ENCODE measurements around the gene DIO2.

DIO2 gene

DNA sequence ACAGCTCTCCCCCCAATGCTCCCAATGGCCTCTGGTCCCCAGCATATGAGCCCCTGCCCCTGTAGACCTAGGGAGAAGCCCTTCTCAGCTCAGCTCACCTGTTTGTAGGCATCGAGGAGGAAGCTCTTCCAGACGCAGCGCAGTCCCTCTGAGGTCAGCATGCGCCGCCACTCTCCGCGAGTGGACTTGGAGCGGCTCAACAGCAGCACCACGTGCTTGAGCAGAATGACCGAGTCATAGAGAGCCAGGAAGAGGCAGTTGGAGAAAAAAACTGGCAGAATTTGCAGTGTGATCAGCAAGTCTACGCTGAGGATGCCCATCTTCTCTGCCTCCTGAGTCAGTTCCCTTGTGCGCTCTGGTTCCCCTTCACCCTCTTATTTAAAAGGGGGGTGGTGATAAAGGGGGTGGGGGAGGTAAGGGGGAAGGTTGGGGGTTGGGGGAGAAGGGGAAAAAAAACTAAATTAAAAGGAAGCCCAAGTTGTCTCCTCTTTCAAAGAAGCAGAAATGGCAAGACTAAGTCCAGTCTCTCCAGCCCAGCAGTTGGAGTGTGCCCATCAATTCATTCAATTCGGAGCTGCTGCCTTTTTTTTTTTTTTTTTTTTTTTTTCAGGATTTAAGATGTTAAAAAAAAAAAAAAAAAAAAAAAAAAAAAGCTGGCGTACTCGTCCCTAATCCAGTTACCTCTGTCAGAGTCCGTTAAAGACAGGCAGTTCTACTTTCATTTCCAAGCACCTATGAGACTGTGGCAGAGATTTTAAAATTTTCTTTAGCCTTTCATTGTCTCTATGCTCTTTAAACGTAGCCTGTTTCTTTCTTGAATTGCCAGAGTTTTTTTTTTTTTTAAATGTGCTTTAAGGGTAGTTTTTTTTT, at the start of gene DIO2:
TSS of gene DIO2 (minus strand) at position 352 of the 870 bp plus-strand sequence. CDS start at position 320, 32 bp downstream.
- DNase-seq = peak; percentile 84

- no peak for DNase-seq
These were observed 49.3 kb upstream of the DIO2 start for GRCh38 chr14:80260645-80261044.

DNA sequence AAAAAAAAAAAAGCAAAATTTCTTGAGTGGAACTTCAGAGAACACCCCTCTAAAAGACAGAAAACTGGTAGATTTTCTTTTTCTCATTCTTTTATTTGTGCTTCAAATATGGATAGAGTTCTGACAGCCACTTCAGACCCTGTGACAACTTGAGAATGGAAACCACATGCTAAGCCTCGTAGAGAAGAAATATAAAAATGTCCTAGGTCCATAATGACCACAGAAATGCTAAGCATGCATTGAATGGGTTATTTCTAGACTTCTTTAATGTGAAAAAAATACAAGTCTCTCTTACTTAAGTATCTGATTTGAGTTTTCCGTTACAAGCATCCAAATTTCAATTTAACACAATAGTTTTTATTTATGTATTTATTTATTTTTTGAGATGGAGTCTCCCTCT, 28.3 kb upstream of the DIO2 start:
- DNase-seq = no peak

- DNase-seq = no peak
These were observed 25.8 kb upstream of the DIO2 start for GRCh38 chr14:80237143-80237542.

GRCh38 chr14:80233470-80234089, 22.3 kb upstream of the DIO2 start:
- DNase-seq = no peak

- no peak for DNase-seq
These were observed 20.4 kb upstream of the DIO2 start for GRCh38 chr14:80231702-80232101.

DNA sequence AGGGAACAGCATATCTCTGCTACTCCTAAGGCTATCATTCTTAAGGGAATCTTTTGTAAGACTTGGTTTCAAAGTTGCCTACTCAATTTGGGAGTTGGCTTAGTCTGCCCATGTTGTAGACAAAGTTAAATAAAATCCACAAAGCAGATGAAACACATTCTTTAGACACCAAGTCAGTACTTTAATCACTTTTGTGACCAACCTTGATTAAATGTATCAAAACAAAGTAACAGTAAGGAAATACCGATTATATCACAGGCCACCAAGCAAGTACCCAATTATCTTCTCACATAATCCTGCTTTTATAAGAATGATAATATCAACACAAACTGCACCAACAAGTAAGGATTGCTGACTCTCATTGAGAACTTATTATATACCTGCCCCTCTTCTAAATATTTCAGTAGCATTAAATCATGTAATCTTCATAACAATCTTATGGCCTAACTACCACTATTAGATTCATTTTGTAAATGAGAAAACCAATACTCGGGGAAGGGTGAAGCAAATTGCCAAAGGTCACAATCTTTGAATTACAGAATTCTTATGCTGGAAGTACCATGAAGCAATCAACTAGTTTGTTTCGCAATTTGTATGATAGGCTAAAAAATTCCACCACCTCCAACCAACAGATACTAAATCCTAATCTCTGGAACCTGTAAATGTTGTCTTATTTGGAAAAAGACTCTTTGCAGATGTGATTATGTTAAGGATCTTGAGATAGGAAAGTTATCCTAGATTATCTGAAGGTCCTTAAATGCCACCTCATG, 12.6 kb upstream of the DIO2 start:
- no peak for DNase-seq

DNA sequence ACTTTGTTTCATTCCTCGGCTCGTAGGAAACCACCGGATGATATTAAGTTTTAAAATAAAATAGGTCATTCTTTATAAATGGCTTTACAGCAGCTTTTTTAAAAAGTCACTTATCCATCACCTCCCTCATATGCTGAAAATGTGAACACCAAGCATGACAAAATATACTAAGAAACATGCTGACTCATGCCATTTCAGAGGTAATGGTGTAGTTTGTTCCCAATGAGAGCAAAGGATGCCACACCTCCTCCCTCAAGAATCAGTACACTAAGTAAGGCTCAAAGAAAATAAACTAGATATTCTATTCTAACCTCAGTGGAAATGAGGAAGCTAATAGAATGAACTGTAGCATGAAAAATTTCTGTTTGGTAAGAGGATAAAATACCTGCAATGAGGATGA, 5.5 kb upstream of the DIO2 start:
- DNase-seq = no peak

- no peak for DNase-seq
These were observed 4.7 kb upstream of the DIO2 start for GRCh38 chr14:80215756-80216581.

DNA sequence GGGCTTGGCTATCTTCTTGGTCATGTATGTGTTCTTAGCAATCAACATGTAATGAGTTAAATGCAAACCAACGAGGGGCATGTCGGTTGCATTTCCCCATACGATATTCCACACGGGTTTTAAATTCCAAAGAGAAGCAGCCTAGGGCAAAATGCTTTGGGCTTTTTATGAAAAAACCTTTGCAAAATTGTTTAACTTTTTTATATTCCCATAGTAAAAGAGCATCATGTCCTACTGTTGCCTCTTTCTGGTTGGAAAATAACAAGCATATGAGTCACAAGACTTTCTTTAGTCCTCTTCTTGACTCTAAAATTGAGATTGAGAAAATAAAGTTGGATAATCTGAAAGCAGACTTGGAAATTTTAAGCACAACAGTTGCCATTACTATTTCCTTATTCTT, 3.8 kb upstream of the DIO2 start:
- no peak for DNase-seq

- peak; percentile 80 for DNase-seq
These were observed 2.3 kb upstream of the DIO2 start for GRCh38 chr14:80213602-80214001.

GRCh38 chr14:80212023-80212397, 706 bp upstream of the DIO2 start:
- DNase-seq = peak; percentile 23

- DNase-seq = no peak
These were observed 2.8 kb downstream of the DIO2 start for GRCh38 chr14:80208461-80208860.

- DNase-seq = no peak
These were observed 4.8 kb downstream of the DIO2 start for GRCh38 chr14:80206351-80207080.

DNA sequence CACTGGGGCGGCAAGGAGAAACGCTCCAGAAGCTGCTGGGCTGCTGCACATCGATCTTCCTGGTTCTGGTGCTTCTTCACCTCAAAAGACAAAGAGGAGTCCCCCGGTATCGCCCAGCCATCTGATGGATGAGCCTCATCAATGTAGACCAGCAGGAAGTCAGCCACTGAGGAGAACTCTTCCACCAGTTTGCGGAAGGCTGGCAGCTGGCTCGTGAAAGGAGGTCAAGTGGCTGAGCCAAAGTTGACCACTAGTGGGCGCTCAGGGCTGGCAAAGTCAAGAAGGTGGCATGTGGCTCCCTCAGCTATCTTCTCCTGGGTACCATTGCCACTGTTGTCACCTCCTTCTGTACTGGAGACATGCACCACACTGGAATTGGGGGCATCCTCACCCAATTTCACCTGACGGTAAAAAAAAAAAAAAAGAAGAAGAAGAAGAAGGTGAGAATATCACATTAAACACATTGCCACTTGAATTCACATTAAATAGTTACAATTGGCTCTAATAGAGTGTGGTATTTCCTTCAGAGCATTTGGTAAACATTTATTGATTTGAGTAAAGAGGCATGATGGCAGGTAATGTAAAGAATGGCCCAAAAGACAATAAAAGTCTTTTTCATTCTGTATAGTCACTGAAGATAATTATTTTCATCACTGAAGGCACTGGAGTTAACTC, 8.3 kb downstream of the DIO2 start:
- DNase-seq = peak; percentile 69

GRCh38 chr14:80200093-80200492, 11.2 kb downstream of the DIO2 start:
- no peak for DNase-seq

DNA sequence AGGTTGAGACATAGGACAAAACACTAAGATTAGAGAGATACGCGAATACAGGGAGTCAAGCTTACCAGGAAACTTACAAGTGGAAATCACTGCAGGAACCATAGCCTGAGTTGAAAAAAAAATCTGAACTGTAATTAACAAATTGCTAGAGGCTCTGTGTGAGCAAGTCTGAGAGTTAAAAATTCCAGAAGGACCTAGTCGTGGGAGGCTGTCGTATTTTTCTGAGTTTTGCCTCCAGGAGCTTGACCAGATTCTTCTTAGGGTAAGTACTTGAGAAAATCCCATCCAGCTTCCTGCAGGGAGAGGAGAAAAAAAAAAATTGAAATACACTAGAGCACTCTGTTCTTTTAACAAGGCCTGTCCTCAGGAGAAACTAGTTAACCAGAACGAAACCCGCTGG, 22.7 kb downstream of the DIO2 start:
- DNase-seq = no peak

GRCh38 chr14:80186301-80186800, 25.0 kb downstream of the DIO2 start:
- no peak for DNase-seq

- DNase-seq = no peak
These were observed 34.4 kb downstream of the DIO2 start for GRCh38 chr14:80176893-80177292.

DNA sequence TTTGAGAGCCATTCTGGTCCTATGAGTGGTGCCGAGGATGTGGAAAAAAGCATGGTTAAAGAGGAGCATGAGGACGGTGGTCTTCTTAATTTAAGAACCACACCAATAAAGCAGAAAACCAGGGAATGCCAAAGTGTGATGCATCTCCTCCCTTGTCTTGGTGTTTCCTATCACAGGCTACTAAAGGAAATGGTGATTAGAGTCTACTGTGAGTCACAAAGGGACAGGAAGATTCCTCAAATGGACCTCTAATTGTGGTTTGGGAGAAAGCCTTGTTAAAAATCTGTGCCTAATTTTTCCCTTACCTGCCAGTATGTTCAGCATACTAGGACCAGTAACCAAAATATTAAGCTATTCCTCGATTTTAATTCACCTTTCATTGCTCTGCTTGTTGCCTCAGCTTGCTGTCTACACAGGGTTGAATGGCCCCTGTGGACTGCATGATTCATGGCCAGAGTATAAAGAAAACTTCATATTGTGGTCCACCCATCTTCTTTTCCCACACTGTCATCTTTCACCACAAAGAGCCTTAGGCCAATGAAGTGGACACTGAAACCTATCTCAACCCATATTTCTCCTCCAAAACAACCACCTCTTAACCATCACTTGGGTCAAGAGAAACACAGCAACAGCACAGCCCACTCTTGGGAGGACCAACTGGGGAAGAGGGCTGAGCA, 38.8 kb downstream of the DIO2 start:
- no peak for DNase-seq
